CD8-positive, alpha-beta memory T cell (primary cell): ENCODE results near the gene SMAD7. TPM values are rescaled to one million over a fixed set of nuclear protein-coding genes. Genes with fewer than 3 reads are reported as not detected.

Source experiments
- CTCF ChIA-PET: fragments of 350-600 bp; sonication (Branson Sonifier 250); formaldehyde crosslinking; loops from one replicate; lab custom pipeline; 2021; ENCODE audit warnings: antibody characterized with exemption; lab: Charles Lee
- POLR2A ChIA-PET: fragments of 350-600 bp; sonication (Branson Sonifier 250); formaldehyde crosslinking; loops from one replicate; lab custom pipeline; 2021; ENCODE audit warnings: antibody characterized with exemption; lab: Charles Lee
- DNase-seq, 5 donors: peaks; one replicate each; pipeline versions ENCODE4 v3.0.0 to v3.0.0-alpha.2; 2020 to 2022; ENCODE audit warnings: mixed read lengths in 1 of 5
- H3K27ac ChIP-seq: one replicate; pipeline ENCODE4 v1.7.0; 2013; ENCODE audit warnings: low read depth, mild to moderate bottlenecking, low read length, moderate library complexity
- H3K27me3 ChIP-seq: 2 replicates; pipeline ENCODE4 v1.7.0; 2013; ENCODE audit warnings: low read length, mild to moderate bottlenecking; ENCODE audit not compliant: insufficient read depth, poor library complexity, severe bottlenecking
- H3K36me3 ChIP-seq: 2 replicates; pipeline ENCODE4 v1.7.0; 2013; ENCODE audit warnings: mild to moderate bottlenecking, low read length, moderate library complexity; ENCODE audit not compliant: insufficient read depth
- H3K4me1 ChIP-seq: 2 replicates; pipeline ENCODE4 v1.7.0; 2013; ENCODE audit warnings: mild to moderate bottlenecking, low read length, moderate library complexity; ENCODE audit not compliant: insufficient read depth
- H3K4me3 ChIP-seq: 2 replicates; pipeline ENCODE4 v1.7.0; 2013; ENCODE audit warnings: mild to moderate bottlenecking, low read length
- H3K9me3 ChIP-seq: 2 replicates; pipeline ENCODE4 v1.7.0; 2013; ENCODE audit warnings: mild to moderate bottlenecking, low read length
- H3K27ac Mint-ChIP-seq, 8 donors: one replicate each; pipeline ENCODE4 v1.8.0; 2020 to 2021; ENCODE audit warnings: mixed read lengths in 8 of 8, mild to moderate bottlenecking in 6 of 8, inconsistent platforms in 3 of 8, moderate library complexity in 3 of 8
- H3K27me3 Mint-ChIP-seq, 2 donors: one replicate each; pipeline ENCODE4 v1.8.0; 2020 to 2021; ENCODE audit warnings: mixed read lengths in 2 of 2, mild to moderate bottlenecking in 1 of 2, moderate library complexity in 1 of 2
- H3K36me3 Mint-ChIP-seq, 3 donors: one replicate each; pipeline ENCODE4 v1.8.0; 2020 to 2021; ENCODE audit warnings: mixed read lengths in 3 of 3, inconsistent platforms in 1 of 3, mild to moderate bottlenecking in 1 of 3
- H3K4me1 Mint-ChIP-seq, 3 donors: one replicate each; pipeline ENCODE4 v1.8.0; 2020 to 2021; ENCODE audit warnings: mixed read lengths in 3 of 3, inconsistent platforms in 1 of 3, mild to moderate bottlenecking in 1 of 3
- H3K4me3 Mint-ChIP-seq, 7 donors: one replicate each; pipeline ENCODE4 v1.8.0; 2020 to 2021; ENCODE audit warnings: mixed read lengths in 7 of 7, mild to moderate bottlenecking in 6 of 7, moderate library complexity in 4 of 7, inconsistent platforms in 2 of 7
- H3K9me3 Mint-ChIP-seq, 5 donors: one replicate each; pipeline ENCODE4 v1.8.0; 2020 to 2022; ENCODE audit warnings: mixed read lengths in 5 of 5, mild to moderate bottlenecking in 3 of 5, moderate library complexity in 2 of 5, inconsistent platforms in 1 of 5
- polyA plus RNA-seq: library from polyadenylated mRNA; unstranded; fragments of 300-500 nt; fragmentation: Illumina TruSeq; gene quantifications from one replicate; pipeline ENCODE4 v1.2.3, GENCODE V29; 2021
- total RNA-seq, 2 experiments: library from RNA; stranded (reverse); gene quantifications; one replicate each; pipeline ENCODE4 v1.2.3, GENCODE V29; 2021

The SMAD7 gene
- total and polyA plus RNA-seq, 3 experiments from 2014 or later: 7.0 to 23.3 (median 23.3) TPM

GRCh38 chr18:48929941-48930713 lies 20.6 kb downstream of the SMAD7 start:
- Histone ChIP-seq H3K9me3 (no peaks in the 10 kb centered on the region), H3K4me1 (peaks cover 84% of the 10 kb centered on the region), H3K27me3 (no peaks in the 10 kb centered on the region), H3K36me3 (no peaks in the 10 kb centered on the region), H3K4me3 (no peak overlapping the region), H3K27ac (no peak overlapping the region)
- CTCF ChIA-PET: interaction anchor here (1.6 kb wide), 1 partner anchor 153 kb away, joined by 4 read pairs; no protein-coding TSS in a partner anchor
- Mint-ChIP-seq H3K4me1 (peaks cover 87 to 98% (median 89%) of the 10 kb centered on the region in 3 donors), H3K36me3 (peaks cover 0 to 27% (median 0%) of the 10 kb centered on the region in 3 donors), H3K27ac (peak overlapping the region; percentile 70 to 99 (median 90)), H3K9me3 (no peaks in the 10 kb centered on the region), H3K4me3 (peak overlapping the region in 6 of 7 donors; percentile 19 to 58 (median 41)), H3K27me3 (peaks cover 0 to 7% of the 10 kb centered on the region in 2 donors)
- DNase-seq: no peak
- POLR2A ChIA-PET: interaction anchor here (0.6 to 1.0 kb wide), 4 partner anchors 11 to 95 kb away, joined by 3 to 6 read pairs (median 3); no protein-coding TSS in a partner anchor

- H3K4me3 ChIP-seq: peak overlapping the region; percentile 21
- Mint-ChIP-seq H3K27me3 (peaks cover 0 to 7% of the 10 kb centered on the region in 2 donors), H3K27ac (peak overlapping the region; percentile 78 to 99 (median 96)), H3K36me3 (peaks cover 0 to 24% (median 0%) of the 10 kb centered on the region in 3 donors), H3K4me1 (peaks cover 88 to 98% (median 89%) of the 10 kb centered on the region in 3 donors), H3K4me3 (peak overlapping the region; percentile 31 to 90 (median 78)), H3K9me3 (no peaks in the 10 kb centered on the region)
- H3K27me3 ChIP-seq: no peaks in the 10 kb centered on the region
- peaks cover 84% of the 10 kb centered on the region for H3K4me1 ChIP-seq
- ChIA-PET CTCF (interaction anchor here (0.7 to 1.7 kb wide), 3 partner anchors 9 to 22 kb away, joined by 3 to 5 read pairs (median 3); no protein-coding TSS in a partner anchor), POLR2A (interaction anchor here (0.7 to 1.3 kb wide), 4 partner anchors 11 to 94 kb away, joined by 3 to 15 read pairs (median 6); no protein-coding TSS in a partner anchor)
- DNase-seq: no peak
- no peaks in the 10 kb centered on the region for H3K9me3 ChIP-seq
- H3K27ac ChIP-seq: no peak overlapping the region
- no peaks in the 10 kb centered on the region for H3K36me3 ChIP-seq
Measured at GRCh38 chr18:48929212-48929612, 21.6 kb downstream of the SMAD7 start.

DNA sequence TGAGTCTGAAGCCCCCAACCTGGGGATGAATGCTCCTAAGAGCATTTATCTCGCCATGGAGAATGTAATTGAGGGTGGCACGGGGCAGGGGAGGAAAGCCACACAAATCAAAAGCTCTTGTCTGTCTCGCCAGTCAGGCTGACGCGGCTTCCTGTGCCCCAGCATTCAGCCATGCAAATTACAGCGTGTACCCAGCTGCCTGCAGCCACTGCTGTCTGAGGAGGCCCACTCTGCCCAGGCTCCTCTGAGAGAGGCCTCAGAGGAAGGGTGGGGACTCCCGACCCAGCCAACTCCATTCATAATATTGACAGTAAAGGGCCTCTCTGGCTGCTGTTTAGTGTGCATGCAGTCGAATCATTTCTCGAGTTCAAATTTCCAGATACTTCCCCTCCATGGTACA lies 22.0 kb downstream of the SMAD7 start:
- DNase-seq: peak; percentile 70 to 90 (median 75)
- H3K9me3 Mint-ChIP-seq: no peaks in the 10 kb centered on the region
- H3K9me3 ChIP-seq: no peaks in the 10 kb centered on the region
- peak overlapping the region; percentile 31 to 90 (median 78) for H3K4me3 Mint-ChIP-seq
- H3K4me1 Mint-ChIP-seq: peaks cover 86 to 98% (median 89%) of the 10 kb centered on the region in 3 donors
- H3K4me1 ChIP-seq: peaks cover 81% of the 10 kb centered on the region
- H3K27ac Mint-ChIP-seq: peak overlapping the region; percentile 78 to 99 (median 96)
- H3K36me3 ChIP-seq: no peaks in the 10 kb centered on the region
- CTCF ChIA-PET: interaction anchor here (0.7 to 1.7 kb wide), 4 partner anchors 9 to 23 kb away, joined by 3 to 5 read pairs (median 4); no protein-coding TSS in a partner anchor
- H3K27me3 ChIP-seq: no peaks in the 10 kb centered on the region
- H3K27ac ChIP-seq: no peak overlapping the region
- H3K27me3 Mint-ChIP-seq: peaks cover 0 to 7% of the 10 kb centered on the region in 2 donors
- POLR2A ChIA-PET: interaction anchor here (0.7 to 1.3 kb wide), 4 partner anchors 12 to 94 kb away, joined by 3 to 15 read pairs (median 6); no protein-coding TSS in a partner anchor
- H3K4me3 ChIP-seq: peak overlapping the region; percentile 21
- H3K36me3 Mint-ChIP-seq: peaks cover 0 to 26% (median 0%) of the 10 kb centered on the region in 3 donors

- Mint-ChIP-seq H3K36me3 (peaks cover 0 to 37% (median 0%) of the 10 kb centered on the region in 3 donors), H3K4me1 (peaks cover 90 to 98% (median 90%) of the 10 kb centered on the region in 3 donors), H3K4me3 (peak overlapping the region in 4 of 7 donors; percentile 11 to 32 (median 23)), H3K27me3 (peaks cover 0 to 7% of the 10 kb centered on the region in 2 donors), H3K27ac (peak overlapping the region; percentile 34 to 99 (median 94)), H3K9me3 (no peaks in the 10 kb centered on the region)
- ChIA-PET CTCF (interaction anchor here (1.4 to 1.7 kb wide), 2 partner anchors 11 to 20 kb away, joined by 4 to 5 read pairs; no protein-coding TSS in a partner anchor), POLR2A (no interaction called here)
- Histone ChIP-seq H3K36me3 (no peaks in the 10 kb centered on the region), H3K4me1 (peaks cover 81% of the 10 kb centered on the region), H3K9me3 (no peaks in the 10 kb centered on the region), H3K4me3 (no peak overlapping the region), H3K27ac (no peak overlapping the region), H3K27me3 (no peaks in the 10 kb centered on the region)
- DNase-seq: no peak
Measured at GRCh38 chr18:48927286-48928080, 23.3 kb downstream of the SMAD7 start.

- Histone ChIP-seq H3K9me3 (no peaks in the 10 kb centered on the region), H3K27me3 (no peaks in the 10 kb centered on the region), H3K27ac (no peak overlapping the region), H3K4me3 (no peak overlapping the region), H3K36me3 (no peaks in the 10 kb centered on the region), H3K4me1 (peaks cover 78% of the 10 kb centered on the region)
- Mint-ChIP-seq H3K4me3 (peak overlapping the region in 2 of 7 donors; percentile 1 to 55), H3K27ac (peak overlapping the region in 7 of 8 donors; percentile 37 to 98 (median 81)), H3K36me3 (peaks cover 0 to 39% (median 2%) of the 10 kb centered on the region in 3 donors), H3K4me1 (peaks cover 83 to 95% (median 87%) of the 10 kb centered on the region in 3 donors), H3K27me3 (peaks cover 0 to 7% of the 10 kb centered on the region in 2 donors), H3K9me3 (no peaks in the 10 kb centered on the region)
- ChIA-PET POLR2A (no interaction called here), CTCF (interaction anchor here (0.9 to 2.5 kb wide), 2 partner anchors 23 to 152 kb away, joined by 3 to 6 read pairs; no protein-coding TSS in a partner anchor)
- no peak for DNase-seq
Measured at GRCh38 chr18:48926420-48926857, 24.3 kb downstream of the SMAD7 start.

DNA sequence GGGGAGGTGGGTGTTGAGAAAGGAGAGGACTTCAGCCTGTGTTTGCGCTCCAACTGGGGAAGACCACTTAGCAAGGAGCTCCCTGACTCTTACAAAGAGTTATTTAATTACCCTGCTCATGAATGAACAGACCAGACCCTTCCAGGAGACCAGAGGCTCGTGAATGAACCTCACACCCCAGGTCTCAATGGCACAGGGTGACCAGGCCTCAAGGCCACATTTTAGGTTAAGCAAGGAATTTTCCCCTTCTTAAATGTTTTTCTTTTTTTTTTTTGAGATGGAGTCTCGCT lies 25.3 kb downstream of the SMAD7 start:
- Histone ChIP-seq H3K4me3 (no peak overlapping the region), H3K4me1 (peaks cover 72% of the 10 kb centered on the region), H3K36me3 (no peaks in the 10 kb centered on the region), H3K9me3 (no peaks in the 10 kb centered on the region), H3K27me3 (no peaks in the 10 kb centered on the region), H3K27ac (no peak overlapping the region)
- ChIA-PET POLR2A (interaction anchor here (0.7 kb wide), 1 partner anchor 19 kb away, joined by 3 read pairs; no protein-coding TSS in a partner anchor), CTCF (interaction anchor here (0.9 to 2.5 kb wide), 4 partner anchors 15 to 74 kb away, joined by 3 to 6 read pairs (median 3); no protein-coding TSS in a partner anchor)
- DNase-seq: no peak
- H3K9me3 Mint-ChIP-seq: peaks cover 0 to 2% (median 0%) of the 10 kb centered on the region in 5 donors
- peaks cover 4 to 46% (median 7%) of the 10 kb centered on the region in 3 donors for H3K36me3 Mint-ChIP-seq
- peaks cover 0 to 4% of the 10 kb centered on the region in 2 donors for H3K27me3 Mint-ChIP-seq
- H3K4me1 Mint-ChIP-seq: peaks cover 78 to 93% (median 84%) of the 10 kb centered on the region in 3 donors
- H3K4me3 Mint-ChIP-seq: peak overlapping the region in 2 of 7 donors; percentile 78 to 86
- H3K27ac Mint-ChIP-seq: peak overlapping the region in 5 of 8 donors; percentile 17 to 96 (median 90)
